B cell (primary cell): ENCODE measurements around the gene ADRM1.

Experiments
- CTCF ChIP-seq: fragments of 200-600 bp; IDR thresholded peaks from one replicate; pipeline ENCODE4 v1.8.0; 2022; ENCODE audit warnings: antibody characterized with exemption, mild to moderate bottlenecking
- EZH2 ChIP-seq: IDR thresholded peaks from 2 replicates; pipeline ENCODE4 v1.6.1; 2012; ENCODE audit warnings: borderline replicate concordance, low read depth, mild to moderate bottlenecking, moderate library complexity, low read length; ENCODE audit not compliant: insufficient read depth, poor library complexity, severe bottlenecking

DNA sequence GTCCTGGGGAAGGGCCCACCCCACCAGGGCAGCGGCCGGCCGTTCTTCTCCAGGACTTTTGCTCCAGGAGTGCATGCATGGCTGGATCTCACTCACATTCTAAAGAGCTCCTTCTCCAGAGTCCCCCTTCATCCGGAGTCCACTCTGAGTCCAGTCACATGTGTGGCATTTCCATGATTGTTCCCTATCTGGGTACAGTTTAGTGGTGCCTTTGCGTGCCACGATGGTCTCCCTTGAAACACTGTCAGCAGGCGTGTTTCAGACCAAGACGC, 43.6 kb upstream of the ADRM1 start:
- TF ChIP-seq EZH2 = no peak
- no peak for TF ChIP-seq CTCF
